NCI-H187 (cell line): Measurements from ENCODE around the gene MTSS2.

Experiments
- DNase-seq, 2 experiments: peaks; one replicate each; lab custom pipeline; 2025; lab: John Stamatoyannopoulos, UW

MTSS2 gene

GRCh38 chr16:70670175-70670574 lies 15.7 kb downstream of the MTSS2 start:
- DNase-seq: no peak

- no peak for DNase-seq
These were observed 19.8 kb downstream of the MTSS2 start for GRCh38 chr16:70665806-70666735.

GRCh38 chr16:70665113-70665694 lies 20.6 kb downstream of the MTSS2 start:
- DNase-seq: no peak

DNA sequence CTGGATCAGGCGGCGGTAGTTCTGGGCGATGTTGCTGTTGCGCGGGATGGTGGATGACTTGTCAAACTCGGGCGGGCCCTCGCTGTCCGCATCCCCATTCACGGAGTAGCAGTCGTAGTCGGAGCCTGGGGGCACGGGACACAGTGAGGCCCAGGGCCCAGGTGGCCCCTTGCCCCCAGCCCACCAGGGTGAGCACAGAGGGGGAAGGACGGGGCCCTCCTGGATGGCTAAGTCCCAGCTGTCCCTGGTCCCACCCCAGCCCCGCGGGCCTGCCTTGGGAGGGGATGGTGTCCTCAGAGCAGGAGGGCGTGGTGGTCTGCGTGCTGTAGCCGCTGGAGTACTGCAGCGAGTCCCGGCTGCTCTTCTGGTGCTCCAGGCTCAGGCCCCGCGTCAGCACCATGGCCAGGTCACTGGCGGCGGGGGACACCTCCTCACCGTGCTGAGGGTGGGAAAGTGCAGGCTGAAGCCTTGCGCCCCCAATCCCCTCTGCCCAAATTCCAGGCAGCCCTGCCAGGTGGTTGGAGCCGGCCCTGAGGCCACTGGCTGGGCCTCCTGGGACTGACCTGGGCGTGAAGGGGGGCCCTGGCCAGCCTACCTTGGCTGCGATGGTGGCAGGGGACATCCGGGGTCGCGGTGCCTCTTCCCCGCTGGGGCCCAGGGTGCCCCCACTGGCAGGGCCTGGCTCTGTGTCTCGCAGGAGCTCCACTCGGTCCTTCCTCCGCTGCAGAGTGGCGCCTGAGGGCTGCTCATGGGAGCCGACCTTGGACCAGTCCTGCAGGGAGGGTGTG lies 21.3 kb downstream of the MTSS2 start:
- DNase-seq: no peak

DNA sequence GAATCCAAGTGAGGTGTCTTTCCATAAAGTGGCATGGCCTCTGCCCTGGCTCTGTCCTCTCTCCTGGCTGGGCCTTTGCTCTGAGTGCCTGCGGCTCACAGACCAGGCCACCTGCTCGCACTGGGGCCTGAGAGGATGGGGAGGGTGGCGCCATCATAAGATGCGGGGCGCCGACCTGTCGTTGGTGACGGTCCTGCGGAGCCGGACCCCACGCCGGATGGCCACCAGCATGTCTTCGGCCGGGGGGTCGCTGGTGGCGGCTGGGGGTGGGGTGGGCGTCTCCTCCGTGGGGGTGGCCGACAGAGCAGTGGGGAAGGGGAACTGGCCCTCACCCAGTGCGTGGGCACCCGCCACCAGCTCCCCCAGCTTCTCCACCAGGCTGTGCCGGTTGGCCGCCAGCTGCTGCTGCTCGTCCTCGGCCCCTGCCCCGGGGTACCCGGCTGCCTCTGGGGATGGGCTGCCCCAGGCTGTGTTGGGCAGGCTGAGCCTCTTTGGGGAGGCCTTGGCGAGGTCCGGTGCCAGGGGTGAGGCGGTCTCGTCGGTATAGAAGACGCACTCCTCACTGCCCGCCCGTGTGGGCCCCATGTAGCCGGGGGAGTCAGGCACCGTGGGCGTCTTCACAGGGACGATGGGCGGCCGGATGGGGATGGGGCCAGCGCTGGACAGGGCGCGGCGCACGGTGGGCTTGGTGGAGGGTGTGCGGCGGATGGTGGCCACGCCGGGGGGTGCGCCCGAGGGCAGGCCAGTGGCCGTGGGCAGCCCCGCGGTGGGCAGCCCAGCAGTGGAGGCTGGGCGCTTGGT lies 22.1 kb downstream of the MTSS2 start:
- DNase-seq: no peak

GRCh38 chr16:70662991-70663523 lies 22.8 kb downstream of the MTSS2 start:
- no peak for DNase-seq

- no peak for DNase-seq
These were observed 23.8 kb downstream of the MTSS2 start for GRCh38 chr16:70661918-70662641.

GRCh38 chr16:70661534-70661917 lies 24.3 kb downstream of the MTSS2 start:
- DNase-seq: no peak

- DNase-seq: no peak
These were observed 25.0 kb downstream of the MTSS2 start for GRCh38 chr16:70660672-70661350.

DNA sequence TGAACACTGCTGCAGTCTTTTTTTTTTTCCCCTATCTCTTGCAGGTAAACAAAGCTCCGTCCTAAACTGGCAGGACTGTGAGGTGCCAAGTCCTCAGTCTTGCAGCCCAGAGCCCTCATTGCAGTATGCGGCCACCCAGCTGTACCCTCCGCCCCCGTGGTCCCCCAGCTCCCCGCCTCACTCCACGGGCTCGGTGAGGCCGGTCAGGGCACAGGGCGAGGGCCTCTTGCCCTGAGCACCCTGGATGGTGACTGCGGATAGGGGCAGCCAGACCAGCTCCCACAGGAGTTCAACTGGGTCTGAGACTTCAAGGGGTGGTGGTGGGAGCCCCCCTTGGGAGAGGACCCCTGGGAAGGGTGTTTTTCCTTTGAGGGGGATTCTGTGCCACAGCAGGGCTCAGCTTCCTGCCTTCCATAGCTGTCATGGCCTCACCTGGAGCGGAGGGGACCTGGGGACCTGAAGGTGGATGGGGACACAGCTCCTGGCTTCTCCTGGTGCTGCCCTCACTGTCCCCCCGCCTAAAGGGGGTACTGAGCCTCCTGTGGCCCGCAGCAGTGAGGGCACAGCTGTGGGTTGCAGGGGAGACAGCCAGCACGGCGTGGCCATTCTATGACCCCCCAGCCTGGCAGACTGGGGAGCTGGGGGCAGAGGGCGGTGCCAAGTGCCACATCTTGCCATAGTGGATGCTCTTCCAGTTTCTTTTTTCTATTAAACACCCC lies 25.7 kb downstream of the MTSS2 start:
- DNase-seq: no peak

- DNase-seq: no peak
These were observed 26.3 kb downstream of the MTSS2 start for GRCh38 chr16:70659546-70659945.

- no peak for DNase-seq
These were observed 26.9 kb downstream of the MTSS2 start for GRCh38 chr16:70658921-70659320.

DNA sequence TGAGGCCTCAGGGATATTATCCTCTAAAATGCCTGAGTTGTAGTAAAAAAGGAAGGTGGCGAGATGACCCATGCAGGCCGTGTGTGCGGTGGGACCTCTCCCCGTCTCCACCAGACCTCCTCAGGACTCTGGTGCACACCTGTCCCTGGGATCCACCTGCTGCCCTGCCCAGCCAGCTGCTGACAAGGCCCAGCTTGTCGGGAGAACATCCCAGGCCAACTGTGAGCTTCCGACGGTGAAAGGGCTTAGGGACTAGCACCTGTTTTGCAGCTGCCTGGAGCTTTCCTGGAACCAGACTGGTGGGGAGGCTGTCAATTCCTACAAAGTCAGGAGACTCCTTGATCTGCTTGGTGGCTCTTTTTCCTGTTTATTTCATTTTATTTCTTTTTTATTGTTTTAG lies 27.9 kb downstream of the MTSS2 start:
- no peak for DNase-seq

GRCh38 chr16:70656712-70657263 lies 29.1 kb downstream of the MTSS2 start:
- DNase-seq: no peak

DNA sequence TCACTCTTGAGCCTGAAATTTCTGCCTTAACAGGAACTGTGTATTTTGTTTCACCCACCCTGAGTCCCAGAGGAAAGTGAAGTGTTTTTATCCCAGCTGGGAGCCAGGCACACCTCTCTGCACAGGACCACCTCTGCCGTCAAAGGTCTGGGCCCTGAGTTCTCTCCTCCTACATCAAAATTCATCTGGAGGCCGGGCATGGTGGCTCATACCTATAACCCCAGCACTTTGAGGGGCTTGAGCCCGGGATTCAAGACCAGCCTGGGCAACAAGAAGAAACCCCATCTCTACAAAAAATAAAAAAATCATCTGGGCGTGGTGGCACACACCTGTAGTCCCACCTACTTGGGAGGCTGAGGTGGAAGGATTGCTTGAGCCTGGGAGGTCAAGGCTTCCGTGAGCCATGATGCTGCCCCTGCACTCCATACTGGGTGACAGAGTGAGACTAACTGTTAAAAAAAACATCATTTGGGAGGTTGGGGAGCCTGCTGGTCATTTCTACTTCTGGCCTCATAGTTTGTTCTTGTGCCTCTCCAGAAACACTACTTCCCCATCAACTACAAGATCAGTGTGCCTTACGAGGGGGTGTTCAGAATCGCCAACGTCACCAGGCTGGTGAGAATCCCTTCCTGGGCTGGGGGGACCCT lies 29.7 kb downstream of the MTSS2 start:
- DNase-seq: no peak

DNA sequence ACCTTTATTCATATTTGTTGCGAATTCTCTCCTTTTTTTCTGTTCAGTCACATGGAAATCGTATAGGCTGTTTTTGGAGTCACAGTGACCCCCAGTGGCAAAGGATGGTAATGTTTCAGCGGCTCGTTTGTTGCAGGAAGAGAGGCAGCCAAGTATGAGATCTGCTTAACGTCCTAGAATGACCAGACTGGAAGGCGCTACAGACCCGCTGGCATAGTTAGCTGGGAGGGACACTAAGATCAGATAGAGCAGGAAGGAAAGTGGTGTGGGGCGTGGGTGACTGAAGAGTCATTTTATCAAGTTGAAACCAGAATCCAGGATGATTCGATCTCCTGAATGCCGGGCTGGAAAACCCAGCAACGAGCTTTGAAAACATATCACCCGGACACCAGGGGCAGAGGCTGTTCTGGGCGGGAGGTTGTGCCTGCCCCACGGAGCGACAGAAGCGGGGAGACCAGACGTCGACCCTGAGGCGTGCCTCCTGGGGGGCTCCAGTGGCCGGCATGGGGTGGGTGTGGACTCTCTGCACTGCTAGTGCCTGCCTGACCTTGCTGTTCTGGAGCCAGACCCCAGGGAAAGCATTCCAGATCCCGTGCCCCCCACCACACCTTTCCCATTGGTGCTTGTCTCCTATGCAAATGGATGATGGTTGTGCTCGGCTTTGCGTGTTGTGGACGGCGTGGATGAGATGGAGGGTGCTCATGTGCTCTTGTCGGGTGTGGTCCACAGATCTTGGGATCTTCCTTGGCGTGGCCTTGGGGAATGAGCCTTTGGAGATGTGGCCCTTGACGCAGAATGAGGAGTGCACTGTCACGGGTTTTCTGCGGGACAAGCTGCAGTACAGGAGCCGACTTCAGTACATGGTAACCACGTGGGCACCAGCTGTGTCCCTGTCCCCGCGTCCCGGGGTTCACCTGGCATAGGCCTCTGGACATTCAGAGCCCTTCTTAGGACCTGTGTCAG lies 31.8 kb downstream of the MTSS2 start:
- DNase-seq: peak; percentile 3 to 4

DNA sequence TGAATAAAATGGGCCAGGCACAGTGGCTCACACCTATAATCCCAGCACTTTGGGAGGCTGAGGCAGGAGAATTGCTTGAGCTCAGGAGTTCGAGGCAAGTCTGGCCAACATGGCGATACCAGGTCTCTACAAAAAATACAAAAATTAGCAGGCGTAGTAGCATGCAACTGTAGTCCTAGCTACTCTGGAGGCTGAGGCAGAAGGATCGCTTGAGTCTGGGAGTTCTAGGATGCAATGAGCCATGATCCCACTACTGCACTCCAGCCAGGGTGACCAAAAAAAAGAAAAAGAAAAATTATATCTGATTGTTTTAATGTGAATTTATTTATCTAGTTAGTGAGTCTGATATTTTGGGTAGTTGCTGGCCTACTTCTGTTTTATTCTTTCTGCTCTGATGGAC lies 32.4 kb downstream of the MTSS2 start:
- no peak for DNase-seq

DNA sequence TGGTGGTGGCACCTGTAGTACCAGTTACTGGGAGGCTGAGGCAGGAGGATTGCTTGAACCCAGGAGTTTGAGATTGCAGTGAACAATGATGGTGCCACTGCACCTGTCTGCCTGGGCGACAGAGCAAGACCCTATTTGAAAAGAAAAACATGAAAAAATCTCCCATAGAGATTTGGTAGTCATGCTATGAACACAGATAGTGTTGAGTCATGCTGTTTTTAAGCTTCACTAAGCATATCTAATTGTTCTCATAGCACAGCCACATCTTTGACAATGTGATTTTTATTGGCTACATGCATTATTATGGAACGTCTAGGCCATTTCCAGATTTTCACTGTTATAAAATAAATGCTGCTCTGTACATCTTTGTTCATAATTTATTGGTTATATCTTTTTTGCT lies 33.5 kb downstream of the MTSS2 start:
- no peak for DNase-seq
